Measurements from ENCODE around the gene UBASH3A. TPM values are rescaled to one million over a fixed set of nuclear protein-coding genes. Genes with fewer than 3 reads are reported as not detected.

The UBASH3A gene
- total RNA-seq, 2 experiments from 2014 or later = 13.5 to 14.9 TPM

DNA sequence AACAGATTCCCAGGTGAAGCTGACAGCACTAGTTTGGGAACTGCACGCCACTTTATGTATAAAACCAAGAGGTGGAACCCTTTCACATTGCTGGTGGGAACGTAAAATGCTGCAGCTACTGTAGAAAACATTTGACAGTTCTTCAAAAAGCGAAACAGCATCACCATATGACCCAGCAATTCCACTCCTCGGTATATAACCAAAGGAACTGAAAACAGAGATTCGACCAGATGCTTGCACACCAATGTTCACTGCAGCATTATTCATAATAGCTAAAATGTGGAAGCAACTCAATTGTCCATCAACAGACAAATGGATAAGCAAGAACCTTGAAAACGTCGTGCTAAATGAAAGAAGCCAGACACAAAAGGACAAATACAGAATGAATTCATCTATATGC lies 74.8 kb downstream of the UBASH3A start:
- Mint-ChIP-seq H3K27ac (no peak overlapping the region), H3K4me3 (no peak overlapping the region), H3K27me3 (ENCODE audit: low read depth) (no peaks in the 10 kb centered on the region), H3K4me1 (ENCODE audit: low read depth) (no peaks in the 10 kb centered on the region), H3K9me3 (no peaks in the 10 kb centered on the region), H3K36me3 (ENCODE audit: low read depth) (no peaks in the 10 kb centered on the region)
- intact Hi-C loops (cut with micrococcal nuclease) = no loop called here
- CTCF ChIA-PET = interaction anchor here (0.6 to 1.1 kb wide), 2 partner anchors 12 to 15 kb away, joined by 3 to 4 read pairs; no protein-coding TSS in a partner anchor
- DNase-seq = no peak

DNA sequence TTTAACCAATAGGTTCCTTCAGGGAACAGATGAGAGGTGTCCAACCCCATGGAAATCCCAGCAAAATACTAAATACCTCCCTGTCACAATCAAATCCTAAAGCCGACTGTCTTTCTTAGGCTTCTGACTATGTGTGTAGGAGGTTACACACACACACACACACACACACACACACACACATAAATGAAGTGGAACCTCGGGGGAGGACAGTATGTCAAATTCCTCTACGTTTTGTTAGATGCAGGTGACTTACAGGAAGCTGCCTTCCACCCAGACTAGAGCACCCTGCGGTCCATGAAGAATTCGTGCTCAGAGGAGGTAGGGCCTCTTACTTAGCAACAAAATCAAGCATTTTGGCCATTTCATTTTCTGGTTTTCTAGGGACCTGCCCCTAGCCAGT lies 75.9 kb downstream of the UBASH3A start:
- Mint-ChIP-seq H3K9me3 (no peaks in the 10 kb centered on the region), H3K4me3 (no peak overlapping the region), H3K27ac (no peak overlapping the region), H3K4me1 (ENCODE audit: low read depth) (no peaks in the 10 kb centered on the region), H3K36me3 (ENCODE audit: low read depth) (no peaks in the 10 kb centered on the region), H3K27me3 (ENCODE audit: low read depth) (no peaks in the 10 kb centered on the region)
- intact Hi-C loops (cut with micrococcal nuclease) = no loop called here
- DNase-seq = no peak
- CTCF ChIA-PET = no interaction called here

DNA sequence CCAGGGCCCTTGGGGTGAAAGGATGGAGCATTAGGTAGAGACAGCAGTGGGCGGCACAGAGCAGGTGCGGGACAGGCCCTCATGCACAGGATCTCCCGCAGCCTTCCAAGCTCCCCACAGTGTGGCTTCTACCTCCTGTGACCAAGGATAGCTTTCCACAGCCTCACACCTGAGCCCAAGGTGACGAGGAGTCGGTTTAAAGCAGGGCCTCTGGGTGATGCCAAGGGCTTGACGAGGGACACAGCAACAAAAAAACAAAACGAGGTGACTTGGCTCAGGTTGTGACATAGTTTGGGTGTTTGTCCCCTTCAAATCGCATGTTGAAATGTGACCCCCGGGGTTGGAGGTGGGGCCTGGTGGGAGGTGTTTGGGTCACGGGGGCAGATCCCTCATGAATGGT lies 77.0 kb downstream of the UBASH3A start:
- H3K36me3 Mint-ChIP-seq (ENCODE audit: low read depth) = no peaks in the 10 kb centered on the region
- intact Hi-C loops (cut with micrococcal nuclease) = no loop called here
- H3K9me3 Mint-ChIP-seq = no peaks in the 10 kb centered on the region
- CTCF ChIA-PET = interaction anchor here (1.5 kb wide), 1 partner anchor 171 kb away, joined by 3 read pairs; no protein-coding TSS in a partner anchor
- no peak overlapping the region for H3K4me3 Mint-ChIP-seq
- DNase-seq = no peak
- H3K27me3 Mint-ChIP-seq (ENCODE audit: low read depth) = no peaks in the 10 kb centered on the region
- no peak overlapping the region for H3K27ac Mint-ChIP-seq
- H3K4me1 Mint-ChIP-seq (ENCODE audit: low read depth) = no peaks in the 10 kb centered on the region

DNA sequence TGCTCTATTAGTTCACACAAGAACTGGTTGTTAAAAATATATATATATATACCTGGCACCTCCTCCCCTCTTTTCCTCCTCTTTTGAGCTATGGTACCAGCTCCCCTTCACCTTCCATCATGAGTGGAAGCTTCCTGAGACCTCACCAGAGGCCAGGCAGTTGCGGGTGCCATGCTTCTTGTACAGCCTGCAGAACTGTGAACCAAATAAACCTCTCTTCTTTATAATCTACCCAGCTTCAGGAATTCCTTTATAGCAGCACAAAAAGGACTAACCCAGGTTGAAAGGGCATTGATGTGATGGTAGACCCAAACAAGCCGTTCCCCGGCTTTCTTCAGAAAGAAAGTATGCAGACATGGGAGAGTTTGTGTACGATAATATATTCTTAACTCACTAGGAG lies 77.5 kb downstream of the UBASH3A start:
- intact Hi-C loops (cut with micrococcal nuclease) = no loop called here
- Mint-ChIP-seq H3K4me3 (no peak overlapping the region), H3K36me3 (ENCODE audit: low read depth) (no peaks in the 10 kb centered on the region), H3K9me3 (no peaks in the 10 kb centered on the region), H3K27me3 (ENCODE audit: low read depth) (no peaks in the 10 kb centered on the region), H3K27ac (no peak overlapping the region), H3K4me1 (ENCODE audit: low read depth) (no peaks in the 10 kb centered on the region)
- CTCF ChIA-PET = interaction anchor here (1.5 kb wide), 1 partner anchor 171 kb away, joined by 3 read pairs; no protein-coding TSS in a partner anchor
- DNase-seq = no peak

DNA sequence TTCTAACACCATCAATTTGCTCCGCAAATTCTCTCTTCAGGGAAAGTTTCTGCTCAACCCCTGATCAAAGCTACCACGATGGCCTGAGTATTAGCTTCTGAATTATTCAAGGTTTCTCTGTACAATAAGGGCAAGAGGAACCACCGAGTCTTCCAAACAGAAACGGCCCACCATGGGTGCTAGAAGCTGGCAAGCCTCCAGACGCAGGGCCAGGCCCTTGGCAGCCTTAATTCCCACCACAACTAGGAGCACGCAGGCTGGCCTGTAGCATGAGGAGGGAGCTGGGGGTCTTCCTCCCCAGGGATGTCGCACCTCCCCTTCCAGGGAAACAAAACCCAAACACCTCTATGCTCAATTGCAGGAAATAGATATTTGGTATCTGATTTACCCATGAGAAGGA lies 81.3 kb downstream of the UBASH3A start:
- Mint-ChIP-seq H3K27ac (no peak overlapping the region), H3K4me3 (no peak overlapping the region), H3K4me1 (ENCODE audit: low read depth) (no peaks in the 10 kb centered on the region), H3K9me3 (no peaks in the 10 kb centered on the region), H3K27me3 (ENCODE audit: low read depth) (peaks cover 2% of the 10 kb centered on the region), H3K36me3 (ENCODE audit: low read depth) (no peaks in the 10 kb centered on the region)
- intact Hi-C loops (cut with micrococcal nuclease) = no loop called here
- CTCF ChIA-PET = no interaction called here
- DNase-seq = no peak

DNA sequence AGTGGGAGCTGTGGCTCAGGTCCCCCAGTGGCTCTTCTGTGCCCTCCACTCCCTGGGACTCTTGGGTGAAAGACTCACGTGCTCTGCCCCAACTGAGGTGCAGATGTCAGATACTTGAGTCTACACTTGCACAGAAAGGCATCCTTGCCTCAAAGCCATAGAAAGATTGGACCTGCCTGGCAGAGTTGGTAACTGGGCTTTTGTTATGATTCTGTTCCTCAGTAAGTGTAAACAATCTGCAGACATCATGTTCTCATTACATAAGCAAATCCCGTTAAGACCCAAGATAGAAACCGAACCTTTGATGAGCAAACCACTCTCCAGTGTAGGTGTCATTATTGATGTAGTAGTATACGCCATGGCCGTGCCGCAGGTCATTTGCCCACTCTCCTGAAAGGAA lies 82.4 kb downstream of the UBASH3A start:
- CTCF ChIA-PET = interaction anchor here (1.8 kb wide), 1 partner anchor 125 kb away, joined by 3 read pairs; no protein-coding TSS in a partner anchor
- Mint-ChIP-seq H3K27me3 (ENCODE audit: low read depth) (peaks cover 2% of the 10 kb centered on the region), H3K27ac (no peak overlapping the region), H3K9me3 (no peaks in the 10 kb centered on the region), H3K36me3 (ENCODE audit: low read depth) (no peaks in the 10 kb centered on the region), H3K4me3 (no peak overlapping the region), H3K4me1 (ENCODE audit: low read depth) (no peaks in the 10 kb centered on the region)
- intact Hi-C loops (cut with micrococcal nuclease) = no loop called here
- DNase-seq = no peak

DNA sequence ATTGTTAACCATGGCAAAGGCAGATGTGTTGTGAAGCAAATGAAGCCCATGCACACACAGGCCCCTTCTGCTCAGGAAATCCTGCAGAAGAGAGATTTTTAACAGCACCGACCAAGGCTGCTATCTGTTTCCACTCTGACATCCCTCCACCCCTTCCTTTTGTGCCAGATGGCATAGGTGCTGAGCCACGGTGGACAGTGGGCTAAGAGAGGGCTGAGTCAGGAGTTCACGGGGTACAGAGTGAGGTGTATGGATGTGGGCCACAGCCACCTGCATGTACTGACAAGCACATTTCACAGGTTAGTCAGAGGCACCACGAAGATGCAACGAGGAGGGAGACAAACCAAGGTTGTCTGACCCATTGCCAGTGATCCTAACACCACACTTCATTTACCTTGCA lies 82.8 kb downstream of the UBASH3A start:
- DNase-seq = no peak
- no peak overlapping the region for H3K27ac Mint-ChIP-seq
- peaks cover 2% of the 10 kb centered on the region for H3K27me3 Mint-ChIP-seq (ENCODE audit: low read depth)
- intact Hi-C loops (cut with micrococcal nuclease) = no loop called here
- H3K4me1 Mint-ChIP-seq (ENCODE audit: low read depth) = no peaks in the 10 kb centered on the region
- H3K9me3 Mint-ChIP-seq = no peaks in the 10 kb centered on the region
- no peaks in the 10 kb centered on the region for H3K36me3 Mint-ChIP-seq (ENCODE audit: low read depth)
- CTCF ChIA-PET = interaction anchor here (0.9 to 1.8 kb wide), 2 partner anchors 19 to 126 kb away, joined by 3 to 4 read pairs; no protein-coding TSS in a partner anchor
- H3K4me3 Mint-ChIP-seq = no peak overlapping the region

DNA sequence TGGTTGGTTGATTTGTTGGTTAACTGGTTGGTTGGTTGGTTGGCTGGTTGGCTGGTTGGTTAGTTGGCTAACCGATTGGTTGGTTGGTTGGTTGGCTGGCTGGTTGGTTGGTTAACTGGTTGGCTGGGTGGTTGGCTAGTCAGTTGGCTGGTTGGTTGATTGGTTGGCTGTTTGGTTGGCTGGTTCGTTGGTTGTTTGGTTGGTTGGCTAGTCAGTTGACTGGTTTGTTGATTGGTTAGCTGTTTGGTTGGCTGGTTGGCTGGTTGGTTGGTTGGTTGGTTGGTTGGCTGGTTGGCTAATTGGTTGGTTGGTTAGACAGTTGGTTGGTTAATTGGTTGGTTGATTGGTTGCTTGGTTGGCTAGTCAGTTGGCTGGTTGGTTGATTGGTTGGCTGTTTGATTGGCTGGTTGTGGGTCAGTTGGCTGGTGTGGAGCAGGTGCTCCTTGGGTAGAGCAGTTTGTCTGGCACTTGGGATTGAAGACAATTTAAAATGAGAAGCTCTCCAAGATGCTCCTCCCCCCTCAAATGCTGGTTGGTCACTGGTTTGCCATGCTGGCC lies 85.4 kb downstream of the UBASH3A start:
- intact Hi-C loops (cut with micrococcal nuclease) = no loop called here
- CTCF ChIA-PET = no interaction called here
- Mint-ChIP-seq H3K9me3 (no peaks in the 10 kb centered on the region), H3K4me1 (ENCODE audit: low read depth) (peaks cover 12% of the 10 kb centered on the region), H3K27ac (no peak overlapping the region), H3K27me3 (ENCODE audit: low read depth) (peaks cover 2% of the 10 kb centered on the region), H3K4me3 (no peak overlapping the region), H3K36me3 (ENCODE audit: low read depth) (no peaks in the 10 kb centered on the region)
- DNase-seq = no peak

DNA sequence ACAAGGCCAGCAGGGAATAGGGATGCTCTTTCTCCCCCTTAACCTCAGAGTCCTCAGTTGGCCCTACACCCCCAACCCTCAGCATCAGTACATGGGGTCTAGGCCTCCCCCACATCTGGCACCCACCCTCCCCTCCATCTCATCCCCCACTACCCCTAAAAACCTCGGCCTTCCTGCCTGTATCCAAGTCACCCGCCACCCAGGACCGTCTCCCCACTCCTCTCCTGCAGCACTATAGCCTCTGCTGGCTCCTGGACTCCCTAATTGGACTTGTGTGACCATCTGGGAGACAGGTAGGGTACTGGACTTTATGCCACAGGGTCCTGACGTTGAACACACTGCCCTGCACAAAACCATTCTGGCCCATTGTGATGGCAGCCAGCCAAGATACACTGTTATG lies 86.3 kb downstream of the UBASH3A start:
- Mint-ChIP-seq H3K27ac (no peak overlapping the region), H3K4me1 (ENCODE audit: low read depth) (peaks cover 12% of the 10 kb centered on the region), H3K4me3 (no peak overlapping the region), H3K36me3 (ENCODE audit: low read depth) (no peaks in the 10 kb centered on the region), H3K27me3 (ENCODE audit: low read depth) (peaks cover 2% of the 10 kb centered on the region), H3K9me3 (no peaks in the 10 kb centered on the region)
- intact Hi-C loops (cut with micrococcal nuclease) = no loop called here
- DNase-seq = no peak
- CTCF ChIA-PET = no interaction called here

DNA sequence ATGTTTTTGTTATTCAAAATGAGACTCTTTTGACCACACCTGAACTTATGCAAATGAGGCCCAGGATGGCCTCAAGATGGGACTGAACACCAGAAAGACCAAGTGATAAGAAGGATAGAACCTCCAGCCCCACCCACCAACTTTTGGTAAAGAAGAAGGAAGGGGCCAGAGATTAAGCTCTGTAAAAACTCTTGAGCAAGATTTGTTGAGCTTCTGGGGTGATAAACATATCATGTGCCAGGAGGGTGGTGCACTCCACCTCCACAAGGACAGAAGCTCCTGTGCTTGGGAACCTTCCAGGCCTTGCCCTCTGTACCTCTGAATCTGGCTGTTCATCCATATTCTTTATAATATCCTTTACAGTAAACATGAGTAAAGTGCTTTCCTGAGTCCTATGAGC lies 87.0 kb downstream of the UBASH3A start:
- no peak overlapping the region for H3K4me3 Mint-ChIP-seq
- no peak for DNase-seq
- H3K27me3 Mint-ChIP-seq (ENCODE audit: low read depth) = peaks cover 2% of the 10 kb centered on the region
- CTCF ChIA-PET = no interaction called here
- no peak overlapping the region for H3K27ac Mint-ChIP-seq
- no peaks in the 10 kb centered on the region for H3K36me3 Mint-ChIP-seq (ENCODE audit: low read depth)
- H3K9me3 Mint-ChIP-seq = no peaks in the 10 kb centered on the region
- H3K4me1 Mint-ChIP-seq (ENCODE audit: low read depth) = peaks cover 15% of the 10 kb centered on the region
- intact Hi-C loops (cut with micrococcal nuclease) = no loop called here

DNA sequence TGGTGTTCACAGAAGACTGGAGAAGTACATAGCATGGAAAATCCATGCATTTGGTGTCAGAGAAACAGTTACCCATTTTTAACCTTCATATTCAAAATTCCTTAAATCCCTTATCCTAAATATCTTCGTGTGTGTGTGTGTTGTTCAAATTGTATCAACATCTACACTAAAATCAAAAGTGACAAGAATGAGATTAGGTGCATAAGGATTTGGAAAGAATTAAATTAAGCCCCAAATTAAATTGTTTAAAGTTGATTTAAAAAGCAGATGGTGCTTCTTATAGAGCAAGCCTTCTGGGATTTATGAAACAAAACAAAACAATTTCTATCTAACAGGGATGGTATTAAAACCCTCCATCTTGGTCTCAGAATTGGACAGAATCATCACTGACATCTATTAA lies 87.6 kb downstream of the UBASH3A start:
- Mint-ChIP-seq H3K27ac (no peak overlapping the region), H3K4me1 (ENCODE audit: low read depth) (peaks cover 19% of the 10 kb centered on the region), H3K36me3 (ENCODE audit: low read depth) (no peaks in the 10 kb centered on the region), H3K27me3 (ENCODE audit: low read depth) (peaks cover 2% of the 10 kb centered on the region), H3K9me3 (no peaks in the 10 kb centered on the region), H3K4me3 (no peak overlapping the region)
- CTCF ChIA-PET = no interaction called here
- intact Hi-C loops (cut with micrococcal nuclease) = no loop called here
- DNase-seq = no peak

DNA sequence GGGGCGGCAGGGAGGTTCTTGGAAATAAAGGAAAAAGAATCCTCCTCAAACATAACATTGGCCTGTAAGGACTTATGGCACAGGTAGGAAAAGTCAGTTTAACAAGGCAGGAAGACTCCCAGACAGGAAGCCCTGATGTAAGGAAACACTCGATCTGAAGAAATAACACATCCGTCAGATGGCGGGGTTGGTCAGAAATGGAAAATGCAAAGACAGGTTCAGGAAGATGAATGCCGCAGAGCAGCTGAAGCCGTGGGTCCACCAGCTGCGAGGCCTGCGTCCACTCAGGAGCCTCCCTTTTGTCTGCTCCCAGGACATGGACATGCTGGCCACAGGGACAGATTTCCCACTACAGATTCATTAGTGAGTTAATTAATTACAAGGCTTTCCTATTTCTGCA lies 88.5 kb downstream of the UBASH3A start:
- no peaks in the 10 kb centered on the region for H3K27me3 Mint-ChIP-seq (ENCODE audit: low read depth)
- no peak overlapping the region for H3K4me3 Mint-ChIP-seq
- H3K36me3 Mint-ChIP-seq (ENCODE audit: low read depth) = no peaks in the 10 kb centered on the region
- DNase-seq = no peak
- CTCF ChIA-PET = interaction anchor here (1.5 kb wide), 1 partner anchor 25 kb away, joined by 4 read pairs; no protein-coding TSS in a partner anchor
- no peaks in the 10 kb centered on the region for H3K9me3 Mint-ChIP-seq
- H3K4me1 Mint-ChIP-seq (ENCODE audit: low read depth) = peaks cover 24% of the 10 kb centered on the region
- no peak overlapping the region for H3K27ac Mint-ChIP-seq
- intact Hi-C loops (cut with micrococcal nuclease) = no loop called here

DNA sequence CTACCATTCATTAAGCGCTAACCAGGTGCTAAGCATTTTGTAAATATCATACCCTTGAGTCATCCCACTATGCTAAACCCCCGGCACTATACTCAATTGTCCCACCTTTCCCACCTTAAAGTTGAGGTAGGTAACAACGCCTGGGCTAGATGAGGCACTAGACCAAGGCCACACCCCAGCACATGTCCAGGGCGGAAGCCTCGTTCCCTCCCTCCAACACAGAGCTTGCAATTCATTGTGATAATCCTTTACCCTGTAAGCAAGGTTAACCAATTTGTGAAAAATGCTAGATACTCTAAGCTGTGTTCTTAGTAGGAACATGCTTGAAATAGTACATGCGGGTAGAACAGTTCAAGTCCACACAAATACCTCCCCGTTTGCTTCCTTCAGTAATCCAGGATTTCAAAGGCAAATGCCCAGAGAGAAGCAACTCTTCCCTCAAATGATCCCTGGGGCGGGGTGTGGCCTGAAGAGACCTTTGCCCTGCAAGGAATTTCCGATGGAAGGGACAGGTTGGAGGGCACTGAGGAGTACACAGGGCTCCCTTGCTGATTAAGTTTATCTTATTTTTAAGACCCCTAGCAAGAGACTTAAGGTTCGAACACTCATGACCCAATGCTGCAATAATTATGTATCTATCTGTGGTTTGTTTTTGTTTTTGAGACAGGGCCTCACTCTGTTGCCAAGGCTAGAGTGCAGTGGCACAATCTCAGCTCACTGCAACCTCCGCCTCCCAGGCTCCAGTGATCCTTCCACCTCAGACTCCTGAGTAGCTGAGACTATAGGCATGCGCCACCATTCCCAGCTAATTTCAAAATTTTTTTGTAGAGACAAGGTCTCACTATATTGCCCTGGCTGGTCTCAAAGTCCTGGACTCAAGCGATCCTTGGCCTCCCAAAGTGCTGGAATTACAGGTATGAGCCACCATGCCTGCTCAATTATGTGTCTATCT lies 89.7 kb downstream of the UBASH3A start:
- CTCF ChIA-PET = interaction anchor here (1.5 kb wide), 1 partner anchor 26 kb away, joined by 4 read pairs; no protein-coding TSS in a partner anchor
- Mint-ChIP-seq H3K27ac (no peak overlapping the region), H3K4me3 (no peak overlapping the region), H3K4me1 (ENCODE audit: low read depth) (peaks cover 24% of the 10 kb centered on the region), H3K36me3 (ENCODE audit: low read depth) (no peaks in the 10 kb centered on the region), H3K9me3 (no peaks in the 10 kb centered on the region), H3K27me3 (ENCODE audit: low read depth) (no peaks in the 10 kb centered on the region)
- intact Hi-C loops (cut with micrococcal nuclease) = no loop called here
- no peak for DNase-seq
